DMS79 (cell line): ENCODE data around the gene RIC3.

Experiments used
- DNase-seq: peaks from one replicate; lab custom pipeline; 2025; lab: John Stamatoyannopoulos, UW

The RIC3 gene

DNA sequence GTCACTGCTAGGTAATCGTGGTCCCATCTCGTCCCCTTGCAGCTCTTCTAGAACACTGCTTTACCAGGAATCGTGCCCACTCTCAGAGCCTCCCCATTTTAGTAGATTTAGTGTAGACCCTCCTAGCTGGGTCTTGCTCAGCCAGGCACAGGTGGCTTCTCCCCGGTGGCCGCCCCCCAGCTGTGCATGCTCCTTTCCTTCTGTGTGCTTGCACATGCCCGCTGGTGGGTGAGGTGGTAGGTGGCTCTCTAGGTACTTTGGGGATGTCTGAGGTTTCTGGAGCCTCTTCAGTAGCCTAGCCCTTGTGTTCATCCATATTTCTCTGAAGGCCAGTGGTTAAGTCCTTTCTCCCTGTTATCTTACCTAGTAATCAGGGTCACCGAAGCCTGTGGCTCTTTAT lies 82.3 kb downstream of the RIC3 start:
- no peak for DNase-seq

DNA sequence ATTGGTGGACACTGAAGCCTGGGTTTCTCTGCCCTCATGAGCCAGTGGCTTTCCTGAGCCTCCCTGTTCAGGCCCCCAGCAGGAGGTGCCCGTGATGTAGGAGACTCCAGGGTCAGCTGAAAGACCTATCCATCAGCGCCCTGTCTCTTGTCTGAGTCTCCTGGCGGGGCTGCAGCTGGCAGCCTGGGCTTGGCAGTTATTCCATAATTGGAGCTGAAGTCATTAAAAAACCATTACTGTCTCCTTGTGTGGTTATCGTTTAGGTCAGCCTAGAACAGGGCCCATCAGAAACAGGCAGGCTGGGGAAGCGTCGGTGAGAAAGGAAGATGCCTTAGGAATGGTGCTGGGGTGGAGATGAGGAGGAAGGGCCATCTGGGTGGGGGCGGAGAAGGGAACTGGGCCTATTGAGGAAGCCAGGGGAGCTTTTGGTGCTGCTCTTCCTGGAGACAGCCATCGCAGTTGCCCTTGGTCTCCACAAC lies 82.8 kb downstream of the RIC3 start:
- DNase-seq: peak; percentile 18

DNA sequence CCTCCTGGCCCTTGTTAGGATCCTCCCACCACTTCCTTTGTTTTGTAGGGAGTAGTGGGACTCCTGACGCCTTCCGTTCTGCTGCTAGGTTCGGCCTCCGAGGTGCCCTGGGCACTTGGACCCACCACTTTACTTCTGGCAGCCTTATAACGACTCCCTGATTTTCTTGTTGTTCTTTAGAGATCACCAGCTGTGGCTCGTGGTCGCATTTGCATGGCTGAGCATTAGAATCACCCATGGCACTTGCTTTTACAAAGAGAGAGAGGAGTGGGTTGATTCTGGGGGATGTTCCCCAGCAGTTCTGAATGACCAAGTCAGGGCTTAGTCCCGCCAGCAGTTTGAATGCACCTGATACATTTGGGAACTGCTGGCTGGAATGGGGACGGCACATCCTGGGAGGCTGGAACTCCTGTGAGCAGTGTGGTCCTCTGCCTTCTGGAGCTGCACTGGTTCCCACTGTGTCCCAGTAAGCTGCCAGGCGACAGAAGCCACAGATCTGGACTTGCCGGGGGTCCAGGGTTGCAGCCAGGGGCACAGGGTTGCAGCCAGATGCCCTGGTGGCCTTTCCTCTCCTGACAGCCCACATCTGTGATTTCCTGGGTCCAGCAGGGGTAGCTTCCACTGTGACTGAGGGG lies 83.7 kb downstream of the RIC3 start:
- DNase-seq: no peak

DNA sequence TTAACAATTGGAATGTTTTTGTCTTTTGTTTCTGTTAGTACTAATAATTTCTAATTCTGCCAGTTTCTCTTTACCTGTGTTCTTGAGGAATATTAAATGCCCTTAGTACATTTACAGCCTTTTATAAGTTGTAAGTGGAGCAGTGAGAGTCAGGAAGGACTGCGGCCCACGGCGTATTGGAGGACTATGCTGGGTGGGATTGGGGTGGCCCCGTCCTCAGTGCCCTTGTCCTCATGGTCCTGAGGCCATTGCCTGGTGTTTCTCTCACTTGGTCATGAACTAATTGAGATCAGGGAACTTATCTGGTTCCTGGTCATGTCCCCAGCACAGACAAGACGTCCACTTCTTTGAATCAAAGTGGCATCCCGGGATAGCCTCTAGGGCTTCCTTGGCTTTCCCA lies 84.5 kb downstream of the RIC3 start:
- DNase-seq: no peak

DNA sequence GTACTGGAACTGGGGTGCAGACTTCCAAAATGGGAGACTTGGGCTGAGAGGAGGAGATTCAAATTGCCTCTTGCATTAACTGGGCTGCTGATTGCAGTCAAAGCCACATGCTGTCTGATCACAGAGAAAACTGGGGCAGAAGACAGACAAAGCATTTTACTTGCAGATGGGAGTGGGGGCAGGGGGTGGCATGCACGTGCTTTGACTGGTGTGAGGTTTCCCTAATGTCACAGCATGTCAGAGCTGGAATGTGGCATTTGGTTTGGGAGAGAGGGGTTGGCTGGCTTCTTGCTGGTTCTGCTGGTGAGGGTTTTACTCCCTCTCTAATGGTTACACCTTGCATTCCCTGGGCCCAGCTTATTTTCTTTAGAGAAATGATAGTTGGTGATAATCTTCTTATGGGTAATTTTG lies 84.9 kb downstream of the RIC3 start:
- DNase-seq: no peak

DNA sequence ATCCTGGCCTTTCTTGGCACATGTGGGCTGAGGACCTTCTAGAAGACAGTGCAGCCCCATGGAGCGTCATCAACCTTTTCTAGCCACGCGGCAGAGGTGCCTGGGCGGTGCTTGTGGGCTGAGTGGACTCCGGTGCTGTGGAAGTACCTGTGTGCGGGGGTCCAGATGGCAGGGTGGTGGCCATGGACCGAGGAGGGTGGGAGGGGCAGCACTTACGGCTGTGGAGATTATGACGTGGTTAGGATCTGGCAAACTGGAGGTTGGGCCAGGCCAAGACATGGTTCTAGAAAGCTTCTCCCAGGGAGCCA lies 85.8 kb downstream of the RIC3 start:
- no peak for DNase-seq

DNA sequence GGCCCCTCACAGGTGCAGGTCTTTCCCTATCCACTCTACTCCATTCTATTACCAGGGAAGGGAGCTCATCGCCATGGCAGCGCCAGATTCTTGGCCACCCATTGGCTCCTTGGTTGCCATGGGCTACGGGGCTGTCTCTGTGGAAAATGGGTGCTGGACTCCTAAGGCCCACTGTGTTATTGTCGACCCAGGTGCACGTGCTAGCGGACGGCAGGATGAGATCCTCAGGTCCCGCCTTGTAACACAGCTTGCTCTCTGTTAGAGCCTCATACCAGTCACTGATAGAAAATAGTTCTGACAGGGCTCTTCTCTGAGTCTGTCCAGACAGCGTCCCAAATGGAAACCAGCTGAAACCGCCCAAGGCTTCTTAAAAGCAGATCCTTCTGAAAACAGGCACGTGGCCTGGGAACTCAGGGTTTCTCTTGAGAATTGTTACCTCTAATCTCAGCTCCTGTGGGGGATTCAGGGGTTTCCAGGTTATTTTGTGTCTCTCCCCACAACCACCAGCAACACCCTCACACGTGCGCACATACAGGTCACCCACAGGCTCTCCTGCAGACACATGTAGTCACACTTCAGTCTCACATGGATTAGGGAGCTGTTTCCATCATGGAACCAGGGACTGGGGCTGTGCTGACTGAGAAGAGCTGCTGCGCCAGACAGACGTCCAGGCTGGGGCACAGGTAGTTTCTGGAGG lies 86.3 kb downstream of the RIC3 start:
- peak; percentile 25 for DNase-seq

DNA sequence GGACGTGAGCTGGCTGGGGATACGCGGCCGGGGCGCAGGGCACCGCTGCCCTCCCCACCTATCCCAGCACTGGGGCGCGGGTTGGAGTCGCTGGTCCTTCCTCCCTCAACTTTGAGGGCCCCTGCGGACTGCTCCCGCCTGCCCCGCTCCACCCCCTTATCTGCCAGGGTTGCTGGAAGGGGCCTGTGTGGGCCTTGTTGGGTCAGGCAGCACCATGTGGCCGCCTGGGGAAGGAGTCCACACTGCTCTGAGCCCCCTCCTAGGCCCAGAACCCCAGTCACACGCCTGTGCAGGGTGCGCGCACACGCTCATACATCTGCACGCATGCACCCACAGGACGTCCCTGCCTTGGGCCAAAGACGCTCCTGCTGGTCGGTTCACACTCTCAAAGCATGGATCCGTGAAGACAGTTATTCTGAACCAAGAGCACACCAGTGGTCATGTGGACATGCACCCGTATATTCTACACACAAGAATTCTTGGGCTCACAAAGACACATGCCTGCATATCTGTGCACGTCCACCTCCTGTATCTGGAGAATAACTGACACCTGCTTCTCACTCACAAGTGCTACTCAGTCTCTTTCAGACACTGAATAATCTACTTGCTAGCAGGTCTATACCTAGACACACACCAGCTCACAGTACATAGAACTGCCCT lies 87.1 kb downstream of the RIC3 start:
- DNase-seq: no peak

DNA sequence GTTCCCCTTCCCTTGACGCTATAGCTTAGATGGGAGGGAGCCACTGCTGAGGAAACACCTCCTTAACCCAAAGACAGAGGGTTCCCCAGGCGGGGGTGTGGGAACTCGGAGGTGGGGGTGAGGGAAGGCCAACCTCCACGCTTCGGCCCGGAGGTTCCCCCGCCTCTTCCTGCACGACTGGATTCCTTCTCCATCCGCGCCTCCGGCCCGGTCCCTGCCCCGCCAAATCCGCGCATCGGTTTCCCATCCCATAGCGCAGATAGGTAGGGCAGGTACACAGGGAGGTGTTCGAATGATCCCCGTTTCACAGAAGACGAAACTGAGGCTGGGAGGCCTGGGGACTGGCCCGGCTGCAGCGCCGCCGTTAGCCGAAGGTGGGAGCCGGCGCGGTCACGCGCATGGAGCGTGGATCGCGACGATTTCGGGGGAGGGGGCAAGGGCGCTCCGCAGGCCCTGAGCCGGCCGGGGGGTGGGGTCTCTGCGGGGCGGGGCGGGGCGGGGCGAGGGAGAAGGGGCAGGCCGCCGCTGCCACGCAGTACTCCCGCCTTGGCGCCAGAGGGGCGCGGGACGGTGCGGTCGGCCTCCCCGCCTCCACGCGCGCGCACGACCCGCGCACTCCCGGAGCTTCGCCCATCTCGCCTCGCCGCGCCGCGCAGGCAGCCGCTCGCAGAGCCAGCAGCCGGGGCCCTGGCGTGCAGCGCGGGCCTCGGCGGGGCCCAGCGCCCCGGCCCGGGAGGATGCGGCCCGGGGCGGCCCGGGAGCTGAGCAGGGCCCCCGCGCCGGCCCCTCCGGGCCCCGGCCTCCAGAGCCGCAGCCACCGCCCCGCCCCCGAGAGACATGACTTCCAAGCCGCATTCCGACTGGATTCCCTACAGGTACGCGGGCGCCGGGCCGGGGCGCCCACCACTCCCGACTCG lies 87.9 kb downstream of the RIC3 start, which contains the start of gene TUB:
Gene TUB, plus strand, starts transcription at position 538 of the 917 bp plus-strand sequence. Its CDS starts 300 bp downstream, at position 838.
- DNase-seq: no peak

DNA sequence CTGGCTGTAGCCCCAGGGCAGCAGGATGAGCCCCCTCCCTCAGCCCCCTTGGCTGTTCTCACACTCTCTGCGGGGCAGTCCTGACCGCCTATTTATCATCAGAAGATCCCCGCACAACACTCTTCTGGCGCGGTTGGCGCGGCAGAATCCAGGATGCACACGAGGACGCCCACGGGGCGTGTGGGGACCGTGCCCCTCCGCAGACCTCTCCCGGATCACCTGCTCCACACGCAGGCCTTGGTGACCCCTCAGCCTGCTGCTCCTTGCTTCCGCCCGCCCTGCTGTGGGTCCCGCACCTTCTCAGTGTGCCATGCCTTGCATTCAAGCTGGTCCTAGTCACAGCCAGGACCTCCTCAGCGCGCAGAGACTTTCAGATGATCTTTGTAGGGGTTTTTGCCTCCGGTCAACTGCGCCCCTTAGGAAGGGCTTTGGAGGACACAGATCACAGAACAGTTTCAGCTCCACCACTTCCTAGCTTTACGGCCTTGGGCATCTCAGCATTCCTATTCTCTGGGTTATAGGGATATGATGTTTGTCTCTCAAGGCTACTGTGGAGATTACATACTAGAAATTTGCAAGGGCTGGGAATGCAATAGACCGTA lies 88.7 kb downstream of the RIC3 start:
- no peak for DNase-seq

DNA sequence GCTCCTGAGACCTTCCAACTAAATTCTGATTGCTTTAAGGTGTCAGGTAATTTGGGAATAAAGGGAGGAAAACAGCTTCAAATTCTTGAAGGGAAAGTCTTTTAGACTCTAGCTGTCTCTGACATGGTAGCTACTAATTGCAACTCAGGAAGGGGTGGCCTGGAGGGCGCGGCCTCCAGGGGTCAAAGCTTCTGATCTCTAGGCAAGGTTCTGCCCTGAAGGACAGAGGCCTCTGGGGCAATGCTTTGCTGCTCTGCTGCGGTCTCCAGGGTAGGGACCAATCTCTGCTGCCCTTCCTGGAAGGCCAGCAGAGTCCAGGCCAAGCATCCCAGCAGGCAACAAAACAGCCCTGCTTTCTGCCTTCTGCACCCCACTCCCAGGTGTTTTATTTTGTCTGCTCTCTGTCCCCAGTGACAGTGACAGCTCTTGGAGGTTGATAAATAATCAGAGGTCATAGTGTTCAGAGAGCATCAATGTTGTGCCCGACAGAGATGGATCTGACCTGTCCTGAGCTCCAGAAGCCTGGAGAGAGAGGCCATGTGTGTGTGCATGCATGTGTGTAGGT lies 89.6 kb downstream of the RIC3 start:
- no peak for DNase-seq

DNA sequence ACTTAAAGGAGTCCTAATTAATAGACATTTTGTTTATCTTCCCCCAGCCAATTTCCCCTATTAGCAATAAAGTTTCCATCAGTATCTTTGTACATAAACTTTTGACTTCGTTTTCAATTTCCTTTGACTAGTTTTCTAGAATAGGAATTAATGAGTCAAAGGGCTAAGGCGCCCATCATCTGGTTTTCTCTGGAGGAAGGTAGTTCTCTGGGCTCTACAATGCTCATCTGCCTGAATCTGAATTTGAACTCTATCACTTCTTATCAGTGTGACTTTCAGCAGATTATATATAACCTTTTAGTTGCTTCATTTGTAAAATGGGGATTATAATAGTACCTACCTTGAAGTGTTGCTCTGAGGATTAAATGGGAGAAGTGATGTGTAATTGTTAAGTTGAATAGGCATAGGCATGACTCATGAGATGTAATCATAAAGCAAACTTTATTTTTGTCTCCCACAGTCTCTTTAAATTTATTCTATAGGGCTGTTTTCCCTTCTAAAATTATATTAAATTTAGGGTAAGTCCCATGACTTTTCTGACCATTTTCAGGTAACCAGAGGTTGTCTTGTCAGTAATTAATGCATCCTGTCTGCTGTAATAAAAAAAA lies 93.6 kb downstream of the RIC3 start:
- DNase-seq: no peak

DNA sequence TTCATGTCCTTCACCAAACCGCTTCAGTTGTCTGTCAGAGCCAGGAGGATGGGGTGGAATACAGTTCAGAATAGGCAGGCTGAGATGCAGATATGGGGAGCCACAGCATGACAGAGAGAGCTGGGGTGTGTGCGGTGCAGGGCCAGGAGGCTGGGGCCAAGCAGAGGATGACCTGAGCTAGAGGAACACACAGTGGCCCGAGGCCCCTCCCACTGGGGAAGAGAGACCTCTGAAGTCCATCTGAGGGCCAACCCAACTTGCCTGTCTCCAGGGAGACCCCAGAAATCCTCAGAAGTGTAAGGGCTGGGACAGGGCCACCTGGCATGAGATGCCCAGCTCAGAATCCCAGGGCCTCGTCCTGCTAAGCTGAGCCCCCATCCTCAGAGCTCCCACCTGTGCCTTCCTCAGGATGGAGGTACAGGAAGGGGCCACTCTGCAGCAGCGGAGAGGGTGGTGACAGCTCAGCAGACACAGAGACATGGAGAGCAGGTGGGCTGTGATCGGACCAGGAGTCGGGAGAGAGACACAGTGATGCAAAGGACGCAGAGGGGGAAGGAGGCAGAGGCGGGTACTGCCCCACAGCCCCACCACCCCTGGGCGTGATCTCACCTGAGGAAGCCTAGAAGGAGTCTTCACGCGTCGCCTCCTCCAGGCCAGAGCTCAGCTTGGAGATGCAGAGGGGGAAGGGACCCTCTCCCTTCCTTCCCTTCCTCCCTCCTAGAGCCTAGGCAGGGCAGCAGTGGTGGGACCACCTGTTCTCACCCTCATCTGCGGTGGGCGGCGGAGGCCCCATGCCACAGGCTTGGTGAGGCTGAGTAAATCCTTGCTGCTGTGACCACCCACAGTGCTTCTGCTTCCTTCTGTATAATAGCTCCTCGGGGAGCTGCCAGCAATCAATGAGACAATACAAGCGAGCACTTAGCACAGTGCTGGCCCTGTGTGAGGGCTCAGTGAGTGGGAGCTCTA lies 96.9 kb downstream of the RIC3 start:
- DNase-seq: no peak

DNA sequence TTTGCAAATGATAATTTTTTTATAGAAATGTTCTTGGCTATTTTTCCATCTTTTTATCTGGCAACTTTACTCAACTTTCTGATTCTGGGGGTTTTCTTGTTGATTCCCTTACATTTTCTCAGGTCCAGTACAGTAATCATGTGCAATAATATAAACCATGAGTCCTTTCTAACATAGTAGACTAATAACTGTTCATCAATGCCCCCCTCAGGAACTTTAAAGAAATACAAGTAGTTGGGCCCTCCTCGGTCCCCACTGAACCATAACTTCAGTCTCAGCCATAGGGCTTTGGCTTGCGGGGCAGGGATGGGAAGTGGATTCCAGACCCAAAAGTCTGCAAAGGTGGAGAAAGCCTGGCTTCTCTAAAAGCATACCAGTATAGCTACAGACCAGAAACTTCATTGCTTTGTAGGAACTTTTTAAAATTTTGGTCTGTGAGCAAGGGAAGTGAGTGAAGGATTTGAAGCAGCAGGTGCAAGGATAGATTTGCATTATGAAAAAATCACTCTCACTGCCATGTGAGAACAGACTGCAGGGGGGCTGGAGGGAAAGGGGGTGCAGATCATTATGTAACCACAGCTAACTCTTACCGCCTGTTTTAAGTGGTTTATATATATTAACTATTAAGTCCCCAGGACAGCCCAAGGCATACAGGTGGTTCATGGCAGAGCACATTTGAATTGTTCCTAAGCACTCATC lies 98.3 kb downstream of the RIC3 start:
- DNase-seq: no peak

DNA sequence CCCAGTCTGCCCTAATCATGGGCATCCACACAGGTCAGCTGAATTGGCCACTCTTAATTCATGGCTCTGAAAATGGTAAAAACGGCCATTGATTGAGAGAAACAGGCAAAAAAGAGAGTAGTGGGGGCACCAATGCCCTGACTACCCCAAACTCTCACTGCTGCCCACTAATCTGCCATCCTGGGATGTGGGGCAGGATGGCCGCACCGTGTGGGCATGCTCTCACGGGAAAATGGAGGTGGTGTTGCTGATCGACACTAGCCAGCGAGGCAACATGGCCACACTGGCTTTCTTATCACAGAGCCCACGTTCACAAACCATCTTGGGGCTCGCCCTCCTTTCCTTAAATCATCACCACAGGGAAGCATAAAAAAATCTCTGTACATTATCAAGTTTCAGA lies 99.1 kb downstream of the RIC3 start:
- no peak for DNase-seq

DNA sequence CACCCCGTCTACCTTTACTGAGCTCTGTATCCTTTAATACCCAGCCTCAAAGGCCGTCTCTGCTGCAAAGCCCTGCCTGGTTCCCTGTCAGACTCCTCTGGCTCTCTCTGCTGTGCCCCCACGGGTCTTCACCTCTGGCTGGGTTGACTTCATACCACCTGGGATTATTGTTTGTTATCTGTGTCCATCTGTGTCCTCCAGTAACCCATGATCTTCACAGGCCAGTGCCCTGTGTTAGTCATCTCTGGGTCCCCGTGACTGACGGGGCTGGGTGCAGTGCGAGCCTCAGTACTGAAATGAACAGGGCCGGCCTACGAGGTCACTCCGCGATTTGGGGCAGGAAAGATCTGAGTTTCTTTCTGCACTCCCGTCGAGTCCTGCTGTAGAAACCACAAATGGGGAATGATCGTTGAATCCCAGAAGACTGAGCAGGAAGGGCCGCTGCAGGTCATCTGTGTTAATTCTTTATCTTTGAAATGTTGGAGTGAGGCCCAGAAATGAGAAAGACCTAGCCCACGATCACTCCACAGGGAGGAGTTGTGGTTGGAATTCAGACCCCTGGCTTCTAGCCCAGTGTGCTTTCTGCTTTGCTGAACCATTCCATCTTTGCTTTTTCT lies 100.1 kb downstream of the RIC3 start:
- peak; percentile 76 for DNase-seq

DNA sequence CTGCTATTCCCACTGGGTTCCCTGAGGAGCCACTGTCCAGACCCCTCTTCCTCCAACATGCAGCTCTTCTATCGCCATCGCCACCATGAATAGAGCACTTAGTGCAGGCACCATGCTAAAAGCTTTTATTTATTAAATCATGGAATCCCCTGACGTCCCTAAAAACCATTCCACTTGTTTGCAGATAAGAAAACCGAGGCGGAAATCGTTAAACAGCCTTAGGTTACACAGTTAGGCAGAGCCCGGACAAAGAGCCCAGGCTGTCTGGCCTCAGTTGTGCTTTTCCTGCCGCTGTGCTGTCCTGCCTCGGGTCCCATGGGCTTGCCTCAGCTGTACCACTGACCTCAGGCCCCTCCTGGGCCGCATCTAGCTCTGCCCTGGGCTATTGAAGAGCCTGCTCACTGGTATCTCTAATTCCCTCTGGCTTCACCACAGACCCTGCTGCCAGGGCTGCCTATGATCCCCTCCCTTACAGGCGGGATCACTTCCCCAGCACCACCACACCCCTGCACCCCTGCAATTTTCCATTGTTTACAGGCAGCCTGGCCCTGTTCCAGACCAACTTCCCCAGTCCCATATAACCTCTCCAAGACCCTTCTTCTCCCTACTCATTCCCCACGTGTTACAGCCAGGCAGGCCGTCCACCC lies 100.8 kb downstream of the RIC3 start:
- no peak for DNase-seq

DNA sequence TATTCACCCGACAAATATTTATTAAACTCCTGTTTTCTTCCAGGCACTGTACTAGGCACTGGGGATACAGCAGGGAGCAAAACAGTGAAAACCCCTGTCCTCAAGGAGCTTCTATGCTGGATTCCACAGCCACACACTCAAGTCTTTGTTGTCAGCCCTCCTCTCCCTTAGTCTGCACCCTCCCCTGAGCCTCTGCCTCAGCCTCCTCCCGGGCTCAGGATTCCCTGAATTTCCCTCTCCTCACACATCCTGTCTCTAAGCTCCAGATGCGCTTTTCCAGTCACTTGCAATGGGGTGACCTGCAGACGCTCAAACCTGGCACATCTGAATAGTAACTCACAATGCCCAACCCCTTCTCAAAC lies 101.3 kb downstream of the RIC3 start:
- DNase-seq: no peak
